Rectal smooth muscle tissue (tissue), 1 donor: ENCODE results near the gene FCRL6.

Source experiments
- H3K27ac ChIP-seq: one replicate; pipeline ENCODE4 v1.7.0; 2013; ENCODE audit warnings: low read depth, low read length, inconsistent platforms
- H3K27me3 ChIP-seq: one replicate; pipeline ENCODE4 v1.7.0; 2013; ENCODE audit warnings: low read length; ENCODE audit not compliant: control insufficient read depth, insufficient read depth
- H3K36me3 ChIP-seq: one replicate; pipeline ENCODE4 v1.7.0; 2013; ENCODE audit warnings: low read length; ENCODE audit not compliant: control insufficient read depth, insufficient read depth
- H3K4me1 ChIP-seq: one replicate; pipeline ENCODE4 v1.7.0; 2013; ENCODE audit warnings: low read length; ENCODE audit not compliant: control insufficient read depth, insufficient read depth
- H3K4me3 ChIP-seq: one replicate; pipeline ENCODE4 v1.7.0; 2013; ENCODE audit warnings: low read length
- H3K9ac ChIP-seq: one replicate; pipeline ENCODE4 v1.7.0; 2013; ENCODE audit warnings: low read length

FCRL6 gene

GRCh38 chr1:159845751-159846629 is 43.8 kb downstream of the FCRL6 start:
- Histone ChIP-seq H3K36me3 (no peaks in the 10 kb centered on the region), H3K4me1 (no peaks in the 10 kb centered on the region), H3K27ac (no peak overlapping the region), H3K27me3 (no peaks in the 10 kb centered on the region), H3K9ac (no peak overlapping the region), H3K4me3 (no peak overlapping the region)

GRCh38 chr1:159847231-159847630 is 45.1 kb downstream of the FCRL6 start:
- Histone ChIP-seq H3K4me1 (no peaks in the 10 kb centered on the region), H3K27ac (no peak overlapping the region), H3K9ac (no peak overlapping the region), H3K4me3 (no peak overlapping the region), H3K36me3 (no peaks in the 10 kb centered on the region), H3K27me3 (no peaks in the 10 kb centered on the region)

DNA sequence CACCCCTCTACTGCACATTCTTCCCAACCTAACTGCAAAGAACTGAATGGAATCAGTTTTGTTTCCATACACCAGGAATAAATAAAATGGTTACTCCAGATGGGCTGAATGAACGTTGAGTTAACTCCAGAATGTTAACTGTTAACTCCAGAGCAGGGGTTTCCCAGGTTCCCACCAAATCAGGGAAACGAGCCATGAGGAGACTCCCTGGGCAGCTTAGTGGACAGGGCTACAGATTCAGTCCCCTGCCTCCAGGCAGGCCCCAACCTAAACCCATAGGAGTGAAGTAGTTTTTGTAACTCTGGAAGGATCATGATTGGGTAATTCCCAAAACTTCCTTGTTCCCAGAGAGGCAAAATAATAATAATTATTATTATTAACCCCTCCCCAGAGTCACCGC is 46.2 kb downstream of the FCRL6 start:
- no peaks in the 10 kb centered on the region for H3K4me1 ChIP-seq
- H3K27ac ChIP-seq = no peak overlapping the region
- no peaks in the 10 kb centered on the region for H3K27me3 ChIP-seq
- H3K9ac ChIP-seq = no peak overlapping the region
- no peak overlapping the region for H3K4me3 ChIP-seq
- H3K36me3 ChIP-seq = no peaks in the 10 kb centered on the region

- Histone ChIP-seq H3K27ac (no peak overlapping the region), H3K4me1 (peaks cover 6% of the 10 kb centered on the region), H3K36me3 (no peaks in the 10 kb centered on the region), H3K27me3 (no peaks in the 10 kb centered on the region), H3K9ac (no peak overlapping the region), H3K4me3 (no peak overlapping the region)
Observed at GRCh38 chr1:159849626-159850366, 47.6 kb downstream of the FCRL6 start.

GRCh38 chr1:159851407-159851806 is 49.2 kb downstream of the FCRL6 start:
- Histone ChIP-seq H3K27ac (no peak overlapping the region), H3K4me3 (no peak overlapping the region), H3K9ac (no peak overlapping the region), H3K36me3 (no peaks in the 10 kb centered on the region), H3K4me1 (peaks cover 6% of the 10 kb centered on the region), H3K27me3 (no peaks in the 10 kb centered on the region)

DNA sequence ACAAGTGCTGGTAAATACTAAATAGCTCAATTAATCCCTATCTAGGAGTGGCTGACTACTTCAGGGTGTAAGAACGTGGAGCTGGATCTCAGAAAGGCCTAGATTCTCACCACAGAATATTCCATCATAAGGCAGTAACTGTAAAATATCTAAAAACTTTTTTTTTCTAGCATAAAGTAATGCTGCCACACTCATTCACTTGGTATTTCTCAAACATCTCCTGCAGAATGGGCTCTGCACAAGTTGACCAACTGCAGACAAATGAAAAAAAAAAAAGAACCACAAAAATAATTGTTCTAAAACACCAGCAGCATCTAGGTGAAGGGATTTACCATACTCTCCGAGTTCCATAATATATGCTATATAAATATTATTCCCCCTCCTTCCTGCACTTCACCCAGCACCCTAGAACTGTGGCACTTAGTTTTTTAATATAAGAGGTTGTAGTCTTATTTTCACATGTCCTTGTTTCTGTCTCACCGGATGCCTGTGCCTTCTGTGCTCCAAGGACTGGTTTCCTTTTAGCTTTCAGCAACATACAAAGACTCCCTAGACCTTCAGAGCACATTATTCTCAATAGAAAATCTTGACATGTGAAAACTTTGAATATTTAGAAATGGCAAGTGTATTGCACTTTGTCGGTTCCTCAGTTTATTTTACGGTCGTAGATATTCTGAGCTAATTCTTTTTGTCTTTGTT is 51.4 kb downstream of the FCRL6 start:
- H3K36me3 ChIP-seq = no peaks in the 10 kb centered on the region
- peak overlapping the region; percentile 83 for H3K4me3 ChIP-seq
- peak overlapping the region; percentile 98 for H3K27ac ChIP-seq
- H3K9ac ChIP-seq = no peak overlapping the region
- peaks cover 6% of the 10 kb centered on the region for H3K4me1 ChIP-seq
- no peaks in the 10 kb centered on the region for H3K27me3 ChIP-seq

GRCh38 chr1:159854116-159854692 is 52.0 kb downstream of the FCRL6 start:
- Histone ChIP-seq H3K27me3 (no peaks in the 10 kb centered on the region), H3K4me3 (peak overlapping the region; percentile 83), H3K4me1 (peaks cover 6% of the 10 kb centered on the region), H3K36me3 (no peaks in the 10 kb centered on the region), H3K27ac (peak overlapping the region; percentile 98), H3K9ac (peak overlapping the region; percentile 94)

DNA sequence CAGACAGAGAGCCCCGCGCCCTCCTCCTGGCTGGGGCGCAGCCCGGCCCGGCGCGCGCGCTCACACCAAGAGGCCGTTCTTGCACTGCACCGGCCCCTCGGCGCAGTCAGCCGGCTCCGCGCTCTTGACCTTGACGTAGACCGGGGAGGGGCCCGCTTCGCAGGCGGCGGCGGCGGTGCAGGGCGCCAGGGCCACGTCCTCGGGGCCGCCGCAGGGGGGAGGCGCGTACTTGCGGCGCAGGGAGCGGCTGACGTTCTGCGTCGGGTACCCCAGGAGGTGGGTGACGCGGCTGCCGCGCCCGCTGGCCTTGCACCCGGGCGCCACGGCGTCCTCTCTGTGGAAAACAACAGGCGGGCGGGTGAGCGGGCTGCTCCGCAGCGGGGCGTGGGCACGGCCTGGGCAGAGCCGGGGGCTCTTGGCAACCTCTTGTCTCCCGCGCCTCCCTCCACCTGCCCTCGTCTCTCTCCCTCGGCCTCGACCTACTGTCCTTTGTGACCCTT is 52.6 kb downstream of the FCRL6 start:
- Histone ChIP-seq H3K27ac (peak overlapping the region; percentile 98), H3K36me3 (no peaks in the 10 kb centered on the region), H3K27me3 (no peaks in the 10 kb centered on the region), H3K9ac (peak overlapping the region; percentile 94), H3K4me3 (peak overlapping the region; percentile 83), H3K4me1 (peaks cover 6% of the 10 kb centered on the region)

DNA sequence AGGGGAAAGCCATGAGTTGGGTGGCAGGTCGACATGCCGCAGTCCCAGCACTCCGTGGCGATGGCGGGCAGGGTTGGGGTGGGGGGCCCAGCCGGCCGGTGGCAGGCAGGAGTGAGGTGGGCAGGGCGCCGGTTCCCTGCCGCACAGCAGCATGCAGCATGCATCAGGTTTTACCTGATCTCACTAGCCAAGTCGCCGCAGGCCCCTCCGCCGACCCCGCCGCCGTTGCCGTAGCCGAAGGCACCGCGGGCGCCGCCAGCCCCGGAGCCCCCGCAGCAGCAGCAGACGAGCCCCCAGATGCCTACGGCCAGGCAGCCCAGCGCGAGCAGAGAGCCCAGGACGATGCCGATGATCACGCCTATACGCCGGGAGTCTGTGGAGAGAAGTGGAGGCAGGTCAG is 53.5 kb downstream of the FCRL6 start:
- H3K36me3 ChIP-seq = no peaks in the 10 kb centered on the region
- H3K9ac ChIP-seq = no peak overlapping the region
- no peaks in the 10 kb centered on the region for H3K27me3 ChIP-seq
- H3K4me1 ChIP-seq = peaks cover 6% of the 10 kb centered on the region
- H3K4me3 ChIP-seq = peak overlapping the region; percentile 83
- peak overlapping the region; percentile 98 for H3K27ac ChIP-seq

- Histone ChIP-seq H3K27ac (no peak overlapping the region), H3K4me3 (no peak overlapping the region), H3K4me1 (peaks cover 6% of the 10 kb centered on the region), H3K36me3 (no peaks in the 10 kb centered on the region), H3K27me3 (no peaks in the 10 kb centered on the region), H3K9ac (no peak overlapping the region)
Observed at GRCh38 chr1:159856576-159856975, 54.4 kb downstream of the FCRL6 start.

GRCh38 chr1:159857889-159858288 is 55.7 kb downstream of the FCRL6 start:
- no peak overlapping the region for H3K27ac ChIP-seq
- H3K4me1 ChIP-seq = peaks cover 6% of the 10 kb centered on the region
- H3K36me3 ChIP-seq = no peaks in the 10 kb centered on the region
- no peaks in the 10 kb centered on the region for H3K27me3 ChIP-seq
- H3K4me3 ChIP-seq = no peak overlapping the region
- no peak overlapping the region for H3K9ac ChIP-seq

DNA sequence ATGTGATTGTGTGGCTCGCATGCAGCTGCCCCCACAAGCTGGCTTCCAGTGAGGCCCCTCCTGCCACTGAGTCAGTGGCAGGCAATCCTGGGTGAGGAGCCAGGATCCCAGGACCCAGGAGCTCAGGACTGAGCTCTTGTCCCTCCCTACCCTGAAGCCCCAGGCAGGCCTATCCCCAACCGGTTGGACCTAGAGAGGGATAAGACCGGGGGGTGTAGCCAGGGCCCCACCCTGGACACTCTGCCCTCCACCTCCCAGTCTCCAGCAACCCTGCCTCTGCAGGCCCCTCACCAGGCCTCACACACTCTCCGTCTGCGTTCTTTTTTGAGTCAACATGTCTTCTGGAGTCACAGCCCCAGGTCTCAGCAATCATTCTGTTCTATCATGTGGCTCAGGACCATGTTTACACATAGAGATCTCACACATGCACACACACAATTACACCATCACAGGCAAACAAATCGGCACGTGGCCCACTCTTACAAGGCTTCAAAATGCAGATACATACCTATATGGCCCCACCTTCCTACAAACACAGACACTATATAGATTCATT is 57.7 kb downstream of the FCRL6 start:
- no peak overlapping the region for H3K9ac ChIP-seq
- H3K27ac ChIP-seq = no peak overlapping the region
- H3K4me3 ChIP-seq = no peak overlapping the region
- H3K4me1 ChIP-seq = no peaks in the 10 kb centered on the region
- H3K36me3 ChIP-seq = no peaks in the 10 kb centered on the region
- H3K27me3 ChIP-seq = no peaks in the 10 kb centered on the region
